NT2/D1 (cell line): ENCODE data around the gene LRRC58.

ENCODE experiments used
- SUZ12 ChIP-seq: IDR thresholded peaks from 2 replicates; pipeline ENCODE4 v1.6.1; 2011; ENCODE audit not compliant: insufficient read length, insufficient read depth; ENCODE audit errors: extremely low read depth
- YY1 ChIP-seq: IDR thresholded peaks from 2 replicates; pipeline ENCODE4 v1.6.1; 2011; ENCODE audit not compliant: insufficient read length, insufficient read depth
- ZNF274 ChIP-seq: IDR thresholded peaks from 2 replicates; pipeline ENCODE4 v1.6.1; 2011; ENCODE audit warnings: mild to moderate bottlenecking, low read depth, low read length

DNA sequence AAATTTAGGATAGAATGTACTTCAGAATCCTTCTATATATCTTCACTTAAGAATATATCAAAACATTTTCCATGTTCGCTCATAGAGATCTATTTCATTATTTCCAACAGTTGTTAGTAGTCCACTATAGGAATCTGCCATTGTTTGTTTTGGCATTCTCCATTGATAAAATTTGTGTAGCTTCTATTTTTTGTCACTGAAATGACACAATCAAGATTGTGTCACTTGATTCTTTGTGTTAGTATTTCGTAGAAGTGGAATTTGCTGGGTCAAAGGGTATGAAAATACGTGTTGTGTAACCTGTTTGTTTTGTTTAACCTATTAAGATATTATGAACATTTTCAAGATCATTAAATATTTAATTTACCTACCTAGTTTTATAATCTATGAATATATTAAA lies 48.2 kb downstream of the LRRC58 start:
- TF ChIP-seq ZNF274, result no peak
- no peak for TF ChIP-seq YY1
- no peak for TF ChIP-seq SUZ12
